Putamen (tissue), 1 donor: ENCODE results near the gene UBALD2.
"Not testable (repeated sequence)": the region's sequence is repeated elsewhere in the genome, so short reads cannot be mapped to it uniquely, and the experiment has no call there.

Source experiments
- DNase-seq: peaks from one replicate; pipeline ENCODE4 v3.0.0-alpha.2; 2016; ENCODE audit warnings: low spot score

Gene UBALD2

DNA sequence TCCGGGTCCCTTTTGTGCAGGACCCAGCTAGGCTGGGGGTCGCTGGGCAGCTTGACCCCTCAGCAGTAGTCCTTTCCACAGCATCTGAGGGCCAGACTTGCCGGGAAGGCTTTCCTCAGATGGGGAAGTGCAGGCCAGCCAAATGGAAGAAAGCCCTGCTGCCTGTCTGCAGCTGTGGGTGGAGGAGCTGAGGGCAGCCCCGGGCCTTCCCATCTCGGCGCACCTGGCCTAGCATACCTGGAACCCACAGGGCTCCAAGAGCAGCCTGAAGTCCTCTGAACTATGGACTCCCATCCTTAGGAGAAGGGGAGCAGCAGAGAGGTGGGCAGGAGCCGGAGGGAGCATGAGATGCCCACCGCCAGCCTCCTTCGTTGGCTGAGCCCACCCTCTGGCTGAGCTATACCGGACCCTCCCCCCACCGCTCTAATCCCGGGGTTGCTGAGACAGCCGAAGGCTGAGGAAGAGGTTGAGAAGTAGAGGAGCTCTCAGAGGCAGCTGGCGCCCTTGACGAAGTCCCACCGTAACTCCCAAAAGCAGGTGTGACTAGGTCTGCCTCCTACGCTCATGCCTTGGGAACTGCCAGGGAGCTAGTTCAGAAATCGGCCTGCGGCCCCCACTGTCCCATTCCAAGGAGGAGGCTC lies 13.2 kb downstream of the UBALD2 start:
- no peak for DNase-seq

DNA sequence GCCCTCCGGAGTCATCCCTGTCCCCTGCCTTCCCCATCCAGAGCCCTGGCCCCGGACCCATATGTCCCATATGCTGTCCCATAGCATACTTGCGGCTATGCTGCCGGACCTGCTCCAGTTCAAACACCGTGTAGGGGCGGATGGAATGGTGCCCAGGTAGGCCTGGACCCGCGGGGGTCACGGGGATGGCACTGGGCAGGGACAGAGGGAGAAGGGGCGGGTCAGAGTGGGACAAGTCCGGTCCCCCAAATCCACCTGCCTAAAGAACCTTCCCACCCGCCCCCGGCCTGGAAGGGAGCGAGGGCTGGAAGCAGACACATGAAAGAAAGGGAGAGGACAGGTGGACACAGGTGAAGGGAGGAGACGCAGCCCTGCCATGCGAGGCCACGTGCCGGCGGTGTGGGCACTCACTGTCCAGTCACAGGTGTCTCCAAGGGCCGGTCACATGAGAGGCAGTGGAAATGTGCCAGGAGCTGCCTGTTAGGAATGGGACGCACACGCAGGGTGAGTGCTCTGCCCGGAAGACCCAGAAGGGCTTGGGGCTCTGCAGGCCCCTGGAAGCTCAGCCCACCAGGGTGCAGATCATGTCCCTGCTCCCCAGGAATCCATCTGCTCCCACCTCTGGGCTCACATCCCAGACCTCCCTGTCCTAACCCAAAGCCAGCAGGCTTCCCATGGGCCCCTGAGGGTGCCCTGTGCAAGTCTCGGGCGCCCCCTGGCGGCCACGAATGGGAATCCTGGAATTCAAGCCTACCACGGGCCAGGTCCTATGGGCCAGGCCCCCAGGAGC lies 14.0 kb downstream of the UBALD2 start:
- DNase-seq = peak; percentile 74

DNA sequence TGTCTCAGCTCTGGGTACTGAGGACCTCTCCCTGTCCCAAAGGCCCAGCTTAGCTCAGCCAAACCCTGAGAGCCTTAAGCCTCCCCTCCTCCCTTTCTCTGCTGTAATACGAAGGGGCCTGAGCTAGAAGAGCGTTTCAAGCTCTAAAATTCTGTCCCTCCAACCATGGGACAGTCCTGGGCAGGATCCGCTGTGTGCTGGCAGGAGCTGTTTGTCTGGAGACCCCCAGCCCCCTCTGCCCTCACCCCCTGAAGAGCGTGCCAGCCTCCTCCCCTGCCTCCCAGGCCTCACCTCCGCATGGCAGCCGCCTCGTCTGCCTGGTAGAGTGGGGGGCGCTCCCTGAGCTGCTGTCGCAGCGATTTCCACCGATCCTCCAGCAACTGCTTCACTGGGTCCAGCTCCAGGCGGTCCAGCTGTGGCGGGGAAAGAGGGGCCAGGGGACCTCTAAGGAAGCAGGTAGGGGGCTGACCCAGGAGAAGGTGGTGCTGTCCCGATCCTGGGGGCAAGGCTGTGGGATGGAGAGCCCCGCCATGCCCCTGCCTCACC lies 14.7 kb downstream of the UBALD2 start:
- DNase-seq = no peak

- DNase-seq = no peak
These were observed 15.5 kb downstream of the UBALD2 start for GRCh38 chr17:76280650-76281049.

DNA sequence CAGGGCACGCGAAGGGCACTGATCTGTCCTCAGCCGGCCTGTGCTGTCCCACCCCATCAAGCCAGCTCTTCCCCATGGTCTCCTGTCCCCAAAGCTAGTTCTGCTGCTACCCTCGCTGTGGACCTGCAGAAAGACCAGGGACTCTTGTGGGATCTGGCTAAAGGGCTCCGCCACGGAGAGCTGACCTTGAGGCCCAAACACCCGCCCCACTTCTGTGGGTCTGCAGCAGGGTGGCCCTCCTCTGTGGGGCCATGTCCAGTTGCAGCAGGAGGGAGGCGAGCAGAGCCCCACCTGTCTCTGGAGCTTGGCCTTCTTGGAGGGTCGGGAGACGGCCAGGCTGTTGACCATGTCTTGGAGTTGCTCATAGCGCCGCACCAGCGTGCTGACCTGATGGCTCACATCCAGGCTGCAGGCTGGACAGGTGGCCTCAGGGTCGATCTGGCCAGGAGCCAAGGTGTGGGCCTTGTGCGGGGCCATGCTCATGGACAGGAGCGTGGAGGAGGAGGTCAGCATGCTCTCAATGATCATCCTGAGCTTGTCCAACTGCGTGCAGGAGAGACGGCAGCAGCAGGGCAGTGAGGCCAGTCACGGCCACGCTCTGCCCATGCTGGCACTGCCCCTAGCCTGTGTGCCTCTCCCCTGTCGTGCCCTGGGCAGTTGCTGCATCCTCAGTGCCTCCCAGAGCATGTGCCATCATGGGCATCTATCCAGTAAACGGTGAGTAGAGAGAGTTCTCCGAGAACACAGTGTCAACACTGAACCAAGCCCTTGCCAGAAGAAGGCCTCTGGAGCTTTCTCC lies 16.6 kb downstream of the UBALD2 start:
- no peak for DNase-seq

GRCh38 chr17:76292567-76292966 lies 27.4 kb downstream of the UBALD2 start:
- no peak for DNase-seq

- no peak for DNase-seq
These were observed 28.0 kb downstream of the UBALD2 start for GRCh38 chr17:76293106-76293505.

GRCh38 chr17:76296186-76296585 lies 31.0 kb downstream of the UBALD2 start:
- DNase-seq = no peak

GRCh38 chr17:76296889-76297288 lies 31.7 kb downstream of the UBALD2 start:
- no peak for DNase-seq

DNA sequence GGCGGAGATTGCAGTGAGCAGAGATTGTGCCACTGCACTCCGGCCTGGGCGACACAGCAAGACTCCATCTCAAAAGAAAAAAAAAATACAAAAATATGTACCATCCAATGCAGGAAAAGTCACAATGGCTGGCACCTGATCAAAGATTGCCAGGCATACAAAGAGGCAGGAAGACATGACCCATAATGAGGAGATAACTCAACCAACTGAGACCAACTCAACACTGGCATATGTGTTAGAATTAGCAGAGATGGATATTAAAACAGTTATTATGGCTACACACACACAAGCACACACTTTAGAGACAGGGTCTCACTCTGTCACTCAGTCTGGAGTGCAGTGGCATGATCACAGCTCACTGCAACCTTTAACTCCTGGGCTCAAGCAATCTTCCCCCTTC lies 32.3 kb downstream of the UBALD2 start:
- no peak for DNase-seq

- DNase-seq = no peak
These were observed 39.3 kb downstream of the UBALD2 start for GRCh38 chr17:76304226-76305134.

DNA sequence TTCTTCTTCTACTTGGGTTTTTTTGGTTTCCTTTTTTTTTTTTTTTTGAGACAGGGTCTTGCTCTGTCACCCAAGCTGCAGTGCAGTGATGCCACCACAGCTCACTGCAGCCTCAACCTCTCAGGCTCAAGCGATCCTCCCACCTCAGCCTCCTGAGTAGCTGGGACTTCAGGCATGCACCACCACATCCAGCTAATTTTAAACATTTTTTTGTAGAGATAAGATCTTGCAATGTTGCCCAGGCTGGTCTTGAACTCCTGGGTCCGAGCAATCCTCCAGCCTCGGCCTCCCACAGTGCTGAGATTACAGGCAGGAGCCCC lies 39.9 kb downstream of the UBALD2 start:
- DNase-seq = not testable (repeated sequence)

GRCh38 chr17:76307299-76307965 lies 42.3 kb downstream of the UBALD2 start:
- DNase-seq = no peak

DNA sequence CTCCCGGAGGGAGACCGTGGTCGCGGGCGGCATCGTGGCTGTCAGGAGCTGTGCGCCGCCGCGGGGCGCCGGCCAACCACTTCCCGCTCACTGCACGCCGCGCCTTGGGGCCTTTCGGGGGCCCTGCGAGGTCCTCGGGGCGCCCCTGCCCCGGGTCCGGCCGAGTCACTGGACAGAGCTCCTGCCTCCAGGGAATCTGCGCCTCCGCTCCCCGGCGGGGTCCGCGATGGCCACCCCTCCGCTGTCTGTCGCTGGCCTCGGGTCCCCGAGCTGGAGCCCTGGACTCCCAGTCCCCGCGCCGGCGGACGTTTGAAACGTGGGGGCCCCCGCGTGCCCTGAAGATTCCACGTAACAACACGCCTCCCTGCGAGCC lies 42.8 kb downstream of the UBALD2 start, which contains the start of gene QRICH2:
TSS of gene QRICH2 (minus strand) at position 311 of the 373 bp plus-strand sequence. CDS start at position 33, 278 bp downstream.
- no peak for DNase-seq

DNA sequence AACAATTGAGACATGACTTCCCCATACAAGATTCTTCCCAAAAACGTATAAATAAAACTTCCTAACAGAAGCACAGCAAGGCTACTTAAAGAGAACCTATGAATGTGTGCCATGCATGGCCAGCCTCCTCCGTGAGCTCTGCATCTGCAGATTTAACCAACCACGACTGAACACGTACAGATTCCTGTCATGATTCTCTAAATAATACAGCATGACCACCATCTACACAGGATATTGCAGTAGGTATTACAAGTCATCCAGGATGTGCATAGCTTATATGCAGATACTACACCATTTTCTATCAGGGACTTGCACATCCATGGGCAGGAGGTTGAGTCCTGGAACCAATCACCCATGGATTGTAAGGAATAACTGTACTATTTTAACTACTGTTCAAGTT lies 44.3 kb downstream of the UBALD2 start:
- no peak for DNase-seq

DNA sequence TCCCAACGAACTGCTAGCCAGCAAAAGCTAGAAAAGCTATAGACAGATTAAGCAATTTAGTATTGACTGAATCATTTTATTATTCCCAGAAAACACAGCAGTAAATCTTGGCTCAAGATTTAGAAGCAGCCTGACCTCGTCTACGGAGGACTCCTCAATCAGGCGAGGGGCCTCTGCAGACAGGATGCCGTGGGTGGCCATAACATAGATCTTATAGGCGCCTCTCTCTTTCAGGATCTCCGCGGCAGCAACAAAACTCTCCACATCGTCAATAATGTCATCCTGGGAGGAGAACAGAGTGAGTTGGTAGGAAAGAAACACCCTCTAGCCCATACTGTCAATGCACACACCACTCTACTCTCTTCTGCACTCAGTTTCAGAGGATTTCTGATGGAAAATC lies 47.6 kb downstream of the UBALD2 start:
- no peak for DNase-seq

DNA sequence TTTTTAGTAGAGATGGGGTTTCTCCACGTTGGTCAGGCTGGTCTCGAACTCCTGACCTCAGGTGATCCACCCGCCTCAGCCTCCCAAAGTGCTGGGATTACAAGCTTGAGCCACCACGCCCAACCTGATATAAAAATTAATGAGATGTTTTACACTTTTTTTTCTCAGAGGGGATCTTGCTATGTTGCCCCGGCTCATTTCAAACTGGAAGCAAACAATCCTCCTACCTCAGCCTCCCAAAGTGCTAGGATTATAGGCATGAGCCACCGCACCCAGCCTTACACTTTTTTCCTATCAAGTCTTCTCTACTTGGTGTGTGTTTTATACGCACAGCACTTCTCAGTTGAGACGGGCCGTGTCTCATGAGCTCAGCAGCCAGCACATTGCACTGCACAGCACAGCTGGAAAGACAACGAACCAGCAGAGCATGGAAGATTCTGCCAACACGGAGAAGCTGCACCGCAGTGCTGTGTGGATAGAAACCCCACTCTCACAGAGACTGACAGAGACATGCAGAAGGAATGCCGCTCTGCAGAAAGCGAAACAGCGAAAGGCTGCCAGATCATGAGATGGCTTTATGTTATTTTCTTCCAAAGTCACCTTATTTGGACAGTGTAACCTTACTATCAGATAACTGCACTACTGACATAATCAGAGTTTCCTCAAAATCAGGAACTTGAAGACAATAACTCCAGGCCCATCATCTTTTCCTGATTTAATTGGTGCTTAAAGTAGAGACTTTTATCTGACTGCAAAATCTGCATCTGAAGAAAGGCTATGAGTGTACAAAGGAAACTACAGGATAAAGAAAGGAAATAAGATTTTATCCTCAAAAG lies 49.5 kb downstream of the UBALD2 start:
- no peak for DNase-seq

GRCh38 chr17:76317535-76317934 lies 52.4 kb downstream of the UBALD2 start:
- DNase-seq = no peak

DNA sequence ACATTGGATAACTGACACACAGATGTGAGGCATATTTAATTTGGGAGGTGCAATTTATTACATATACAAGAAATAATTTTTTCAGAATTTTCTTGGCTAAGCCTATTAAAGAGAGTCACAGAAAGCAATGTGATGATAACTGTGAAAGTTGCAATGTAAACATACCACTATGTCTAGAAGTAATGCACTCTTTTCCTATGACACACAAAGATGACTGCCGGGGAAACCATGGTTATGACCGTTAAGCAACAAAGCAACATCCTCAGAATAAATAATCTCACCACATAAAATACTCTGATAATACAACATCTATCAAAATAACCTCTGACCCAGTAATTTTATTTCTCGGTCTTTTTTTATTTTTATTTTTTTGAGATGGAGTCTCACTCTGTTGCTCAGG lies 53.4 kb downstream of the UBALD2 start:
- DNase-seq = no peak
